DOHH2 (cell line): ENCODE measurements around the gene ANGPTL1.

Source experiments
- H3F3A ChIP-seq: fragments of 200-600 bp; sonication (generic), shearing (Covaris generic); 2 replicates; pipeline ENCODE4 v1.6.0; 2016; ENCODE audit warnings: antibody characterized with exemption, mild to moderate bottlenecking; ENCODE audit not compliant: control insufficient read depth, insufficient read depth
- H3K27ac ChIP-seq: fragments of 200-600 bp; sonication (generic); 2 replicates; pipeline ENCODE4 v1.5.1; 2014; ENCODE audit warnings: low read depth, mild to moderate bottlenecking, low read length, moderate library complexity
- H3K27me3 ChIP-seq: fragments of 200-600 bp; sonication (generic); 2 replicates; pipeline ENCODE4 v1.6.1; 2014; ENCODE audit warnings: mild to moderate bottlenecking, low read length, mixed read lengths; ENCODE audit not compliant: control insufficient read depth
- H3K36me3 ChIP-seq: fragments of 200-600 bp; sonication (generic); 2 replicates; pipeline ENCODE4 v1.6.1; 2014; ENCODE audit warnings: mild to moderate bottlenecking, low read length, moderate library complexity, mixed read lengths; ENCODE audit not compliant: control insufficient read depth
- H3K4me1 ChIP-seq: fragments of 200-600 bp; sonication (generic); 2 replicates; pipeline ENCODE4 v1.6.1; 2014; ENCODE audit warnings: mild to moderate bottlenecking, low read length, mixed read lengths; ENCODE audit not compliant: control insufficient read depth
- H3K4me2 ChIP-seq: fragments of 200-600 bp; sonication (generic); 2 replicates; pipeline ENCODE4 v1.6.0; 2014; ENCODE audit warnings: mild to moderate bottlenecking, low read length, moderate library complexity
- H3K4me3 ChIP-seq: fragments of 200-600 bp; sonication (generic); 2 replicates; pipeline ENCODE4 v1.5.1; 2014; ENCODE audit warnings: mild to moderate bottlenecking, low read length, mixed read lengths
- H3K79me2 ChIP-seq: fragments of 200-600 bp; sonication (generic); 2 replicates; pipeline ENCODE4 v1.6.1; 2014; ENCODE audit warnings: mild to moderate bottlenecking, low read length, mixed read lengths; ENCODE audit not compliant: control insufficient read depth
- H3K9me2 ChIP-seq: fragments of 200-600 bp; sonication (generic); replicated peaks from 2 replicates; pipeline ENCODE4 v1.6.1; 2014; ENCODE audit warnings: mild to moderate bottlenecking, low read length, mixed read lengths; ENCODE audit not compliant: control insufficient read depth
- H3K9me3 ChIP-seq: fragments of 200-600 bp; sonication (generic); 2 replicates; pipeline ENCODE4 v1.6.1; 2014; ENCODE audit warnings: antibody characterized with exemption, low read length, mixed read lengths; ENCODE audit not compliant: control insufficient read depth, insufficient read depth
- H4K20me1 ChIP-seq: fragments of 200-600 bp; sonication (generic); 2 replicates; pipeline ENCODE4 v1.6.0; 2014; ENCODE audit warnings: low read depth, mild to moderate bottlenecking, antibody characterized with exemption, low read length, moderate library complexity; ENCODE audit not compliant: control insufficient read depth, insufficient read depth
- EZH2phosphoT487 ChIP-seq: fragments of 200-600 bp; sonication (generic); IDR thresholded peaks from 2 replicates; pipeline ENCODE4 v1.6.1; 2017; ENCODE audit warnings: borderline replicate concordance, mild to moderate bottlenecking, antibody characterized with exemption, low read length, moderate library complexity, mixed read lengths
- TF ChIP-seq, protein P1 (sequence below): fragments of 200-600 bp; sonication (generic); IDR thresholded peaks from one replicate; pipeline ENCODE4 v1.5.1; 2014; ENCODE audit warnings: antibody characterized with exemption, mild to moderate bottlenecking, low read depth, low read length; ENCODE audit not compliant: poor library complexity, severe bottlenecking

The ANGPTL1 gene

DNA sequence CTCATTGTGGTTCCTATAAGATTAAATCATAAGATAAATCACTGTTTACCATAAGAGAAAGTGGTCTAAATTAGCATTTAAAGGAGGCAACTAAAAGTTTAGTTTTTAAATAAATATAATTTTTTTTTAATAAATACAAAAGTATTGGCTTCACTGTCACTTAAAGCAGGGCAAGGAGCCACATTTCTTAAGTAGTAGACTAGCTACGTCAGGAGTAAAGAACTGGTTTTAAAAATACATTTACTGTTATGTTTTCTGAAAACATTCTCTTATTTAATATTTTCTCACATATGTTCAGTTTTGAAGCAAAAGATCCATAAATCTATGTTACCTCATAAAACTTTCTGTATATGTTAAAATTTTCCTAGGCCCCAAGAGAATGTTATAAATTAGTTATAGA is 2.2 kb downstream of the ANGPTL1 start:
- peaks cover 37% of the 10 kb centered on the region for H3K36me3 ChIP-seq
- no peaks in the 10 kb centered on the region for H3K9me2 ChIP-seq
- H3K4me3 ChIP-seq, result no peak overlapping the region
- no peaks in the 10 kb centered on the region for H3K4me1 ChIP-seq
- no peaks in the 10 kb centered on the region for H4K20me1 ChIP-seq
- TF ChIP-seq, protein P1, sequence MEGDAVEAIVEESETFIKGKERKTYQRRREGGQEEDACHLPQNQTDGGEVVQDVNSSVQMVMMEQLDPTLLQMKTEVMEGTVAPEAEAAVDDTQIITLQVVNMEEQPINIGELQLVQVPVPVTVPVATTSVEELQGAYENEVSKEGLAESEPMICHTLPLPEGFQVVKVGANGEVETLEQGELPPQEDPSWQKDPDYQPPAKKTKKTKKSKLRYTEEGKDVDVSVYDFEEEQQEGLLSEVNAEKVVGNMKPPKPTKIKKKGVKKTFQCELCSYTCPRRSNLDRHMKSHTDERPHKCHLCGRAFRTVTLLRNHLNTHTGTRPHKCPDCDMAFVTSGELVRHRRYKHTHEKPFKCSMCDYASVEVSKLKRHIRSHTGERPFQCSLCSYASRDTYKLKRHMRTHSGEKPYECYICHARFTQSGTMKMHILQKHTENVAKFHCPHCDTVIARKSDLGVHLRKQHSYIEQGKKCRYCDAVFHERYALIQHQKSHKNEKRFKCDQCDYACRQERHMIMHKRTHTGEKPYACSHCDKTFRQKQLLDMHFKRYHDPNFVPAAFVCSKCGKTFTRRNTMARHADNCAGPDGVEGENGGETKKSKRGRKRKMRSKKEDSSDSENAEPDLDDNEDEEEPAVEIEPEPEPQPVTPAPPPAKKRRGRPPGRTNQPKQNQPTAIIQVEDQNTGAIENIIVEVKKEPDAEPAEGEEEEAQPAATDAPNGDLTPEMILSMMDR, result no peak
- TF ChIP-seq EZH2phosphoT487, result no peak
- H3K9me3 ChIP-seq, result no peaks in the 10 kb centered on the region
- H3F3A ChIP-seq, result no peaks in the 10 kb centered on the region
- no peaks in the 10 kb centered on the region for H3K27me3 ChIP-seq
- H3K27ac ChIP-seq, result no peak overlapping the region
- no peak overlapping the region for H3K4me2 ChIP-seq
- no peaks in the 10 kb centered on the region for H3K79me2 ChIP-seq

DNA sequence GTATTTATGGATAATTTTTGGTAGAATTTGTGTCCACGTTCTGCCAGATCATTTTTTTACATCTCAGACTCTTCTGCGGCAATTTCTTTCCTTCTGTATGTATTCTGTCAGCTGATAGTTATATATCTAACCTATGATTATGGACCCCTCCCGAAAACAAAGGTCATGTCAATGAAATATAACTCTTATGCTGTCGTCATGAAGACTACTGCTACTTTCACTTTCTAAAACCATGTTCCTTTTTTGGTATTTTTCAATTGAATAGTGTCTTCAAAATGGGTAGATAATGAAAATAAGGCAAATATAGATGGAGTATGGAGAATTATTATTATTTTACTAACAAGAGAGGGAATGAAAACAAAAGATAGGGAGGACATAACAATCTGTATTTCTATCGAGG is 3.2 kb downstream of the ANGPTL1 start:
- H3K27me3 ChIP-seq, result no peaks in the 10 kb centered on the region
- no peaks in the 10 kb centered on the region for H3F3A ChIP-seq
- H3K9me2 ChIP-seq, result no peaks in the 10 kb centered on the region
- no peak overlapping the region for H3K27ac ChIP-seq
- no peaks in the 10 kb centered on the region for H3K4me1 ChIP-seq
- H3K4me2 ChIP-seq, result no peak overlapping the region
- no peak for TF ChIP-seq EZH2phosphoT487
- TF ChIP-seq, protein P1, result no peak
- H3K36me3 ChIP-seq, result peaks cover 34% of the 10 kb centered on the region
- no peaks in the 10 kb centered on the region for H4K20me1 ChIP-seq
- H3K9me3 ChIP-seq, result no peaks in the 10 kb centered on the region
- no peaks in the 10 kb centered on the region for H3K79me2 ChIP-seq
- H3K4me3 ChIP-seq, result no peak overlapping the region

DNA sequence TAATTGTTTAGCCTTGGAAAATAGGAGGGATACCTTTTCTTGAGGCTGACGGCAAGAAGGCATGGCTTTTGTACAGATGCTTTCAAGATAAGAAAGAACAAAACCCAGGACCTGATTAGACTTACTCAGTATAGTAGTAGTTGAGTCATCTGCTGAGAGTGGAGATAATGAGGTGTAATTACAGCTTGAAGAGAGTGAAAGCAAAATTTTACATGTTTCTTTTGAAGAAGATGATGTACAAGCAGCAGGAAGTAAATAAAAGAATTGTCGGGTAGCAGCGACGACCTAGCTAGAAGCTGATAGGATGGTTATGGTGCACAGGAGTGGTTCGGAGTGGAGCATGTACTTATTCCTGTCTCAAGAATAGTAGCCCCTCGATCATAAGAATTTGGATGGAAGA is 6.6 kb downstream of the ANGPTL1 start:
- TF ChIP-seq, protein P1, result no peak
- TF ChIP-seq EZH2phosphoT487, result no peak
- Histone ChIP-seq H3K27me3 (no peaks in the 10 kb centered on the region), H3F3A (peaks cover 3% of the 10 kb centered on the region; the same call in 1 of the 2 replicates), H3K27ac (no peak overlapping the region), H3K9me2 (no peaks in the 10 kb centered on the region), H4K20me1 (no peaks in the 10 kb centered on the region), H3K9me3 (no peaks in the 10 kb centered on the region), H3K36me3 (peaks cover 37% of the 10 kb centered on the region), H3K4me2 (no peak overlapping the region), H3K4me1 (no peaks in the 10 kb centered on the region), H3K4me3 (no peak overlapping the region), H3K79me2 (no peaks in the 10 kb centered on the region)
